GM12891 (cell line): Measurements from ENCODE around the gene CBR4.

Source experiments
- PAX5 ChIP-seq: IDR thresholded peaks from 2 replicates; pipeline ENCODE4 v1.6.1; 2011; ENCODE audit warnings: low read length, moderate library complexity, mild to moderate bottlenecking; ENCODE audit not compliant: insufficient read depth, severe bottlenecking
- POLR2A ChIP-seq: IDR thresholded peaks from 2 replicates; pipeline ENCODE4 v1.6.1; 2011; ENCODE audit warnings: low read depth, low read length, control low read depth
- POLR2AphosphoS5 ChIP-seq: IDR thresholded peaks from 2 replicates; pipeline ENCODE4 v1.6.1; 2011; ENCODE audit warnings: low read depth, low read length, control low read depth
- POU2F2 ChIP-seq: IDR thresholded peaks from 2 replicates; pipeline ENCODE4 v1.6.1; 2011; ENCODE audit warnings: low read depth, mild to moderate bottlenecking, control low read depth, low read length, moderate library complexity
- SPI1 ChIP-seq: IDR thresholded peaks from 2 replicates; pipeline ENCODE4 v1.6.1; 2011; ENCODE audit warnings: low read depth, low read length, control low read depth
- TAF1 ChIP-seq: IDR thresholded peaks from 2 replicates; pipeline ENCODE4 v1.6.1; 2011; ENCODE audit warnings: low read depth, low read length, control low read depth

- no peak for TF ChIP-seq POLR2A
- no peak for TF ChIP-seq SPI1
- TF ChIP-seq TAF1: no peak
- no peak for TF ChIP-seq POLR2AphosphoS5
- no peak for TF ChIP-seq PAX5
- no peak for TF ChIP-seq POU2F2
Measured at GRCh38 chr4:169024762-169025161, 14.7 kb upstream of the CBR4 start.
